WTC11 (cell line): ENCODE results near the gene SORCS2. TPM values are rescaled to one million over a fixed set of nuclear protein-coding genes. Genes with fewer than 3 reads are reported as not detected.
A peak's percentile ranks its signal among the peaks of the same experiment; 100 is the strongest.

Experiments
- ATAC-seq: fragments of 200-7000 bp; cut with Tn5 transposase; 2 replicates; pipeline ENCODE4 v1.10.0; 2021; ENCODE audit warnings: mild to moderate bottlenecking, moderate library complexity
- CTCF ChIA-PET: fragments of 300-600 bp; sonication (Branson Sonifier 250); formaldehyde crosslinking; loops from one replicate; lab custom pipeline; 2021; ENCODE audit warnings: antibody characterized with exemption; lab: Charles Lee
- POLR2A ChIA-PET: fragments of 350-600 bp; sonication (Branson Sonifier 250); formaldehyde crosslinking; loops from one replicate; lab custom pipeline; 2021; ENCODE audit warnings: antibody characterized with exemption; lab: Charles Lee
- DNase-seq: peaks from one replicate; pipeline ENCODE4 v3.0.0; 2021; ENCODE audit warnings: low spot score
- H3K27ac Mint-ChIP-seq: 2 replicates; pipeline ENCODE4 v1.8.0; 2021; ENCODE audit warnings: mixed read lengths
- H3K27me3 Mint-ChIP-seq: 2 replicates; pipeline ENCODE4 v1.8.0; 2021; ENCODE audit warnings: low read depth, mild to moderate bottlenecking, moderate library complexity, mixed read lengths
- H3K36me3 Mint-ChIP-seq: 2 replicates; pipeline ENCODE4 v1.8.0; 2021; ENCODE audit warnings: mixed read lengths
- H3K4me1 Mint-ChIP-seq: 2 replicates; pipeline ENCODE4 v1.8.0; 2022; ENCODE audit warnings: mixed read lengths
- H3K4me3 Mint-ChIP-seq: 2 replicates; pipeline ENCODE4 v1.8.0; 2021; ENCODE audit warnings: mild to moderate bottlenecking, moderate library complexity, mixed read lengths
- H3K9me3 Mint-ChIP-seq: 2 replicates; pipeline ENCODE4 v1.8.0; 2021; ENCODE audit warnings: mixed read lengths
- ARID4B ChIP-seq: sonication (generic); formaldehyde crosslinking; IDR thresholded peaks from 2 replicates; pipeline ENCODE4 v1.8.0; 2023; ENCODE audit warnings: missing genetic modification reagents, mild to moderate bottlenecking, borderline replicate concordance
- CBFB ChIP-seq: sonication (generic); formaldehyde crosslinking; IDR thresholded peaks from 2 replicates; pipeline ENCODE4 v1.8.1; 2022; ENCODE audit warnings: mild to moderate bottlenecking, low read depth, missing genetic modification reagents
- CREB1 ChIP-seq: sonication (generic); formaldehyde crosslinking; IDR thresholded peaks from 2 replicates; pipeline ENCODE4 v1.8.0; 2023; ENCODE audit warnings: mild to moderate bottlenecking, missing genetic modification reagents
- E2F1 ChIP-seq: sonication (generic); formaldehyde crosslinking; IDR thresholded peaks from 2 replicates; pipeline ENCODE4 v1.8.0; 2022; ENCODE audit warnings: mild to moderate bottlenecking, missing genetic modification reagents
- ERG ChIP-seq: fragments of 250-450 bp; sonication (Bioruptor Pico); IDR thresholded peaks from 2 replicates; pipeline ENCODE4 v1.8.0; 2021; ENCODE audit warnings: mild to moderate bottlenecking
- ESRRA ChIP-seq: sonication (generic); formaldehyde crosslinking; IDR thresholded peaks from 2 replicates; pipeline ENCODE4 v1.8.1; 2022; ENCODE audit warnings: mild to moderate bottlenecking, missing genetic modification reagents, borderline replicate concordance
- FOXK1 ChIP-seq: sonication (generic); formaldehyde crosslinking; IDR thresholded peaks from 2 replicates; pipeline ENCODE4 v1.8.0; 2022; ENCODE audit warnings: mild to moderate bottlenecking, moderate library complexity, missing genetic modification reagents
- GTF2I ChIP-seq: fragments of 250-450 bp; sonication (Bioruptor Pico); conservative IDR thresholded peaks from 2 replicates; pipeline ENCODE4 v1.4.0; 2021; ENCODE audit warnings: mild to moderate bottlenecking
- PRDM15 ChIP-seq: sonication (generic); formaldehyde crosslinking; IDR thresholded peaks from 2 replicates; pipeline ENCODE4 v1.8.0; 2022; ENCODE audit warnings: missing genetic modification reagents
- PREB ChIP-seq: sonication (generic); formaldehyde crosslinking; IDR thresholded peaks from 2 replicates; pipeline ENCODE4 v1.8.1; 2022; ENCODE audit warnings: mild to moderate bottlenecking, missing genetic modification reagents, moderate library complexity, borderline replicate concordance
- SOX15 ChIP-seq: fragments of 250-450 bp; sonication (Bioruptor Pico); IDR thresholded peaks from 2 replicates; pipeline ENCODE4 v1.9.0; 2021; ENCODE audit warnings: mild to moderate bottlenecking
- ZNF121 ChIP-seq: sonication (generic); formaldehyde crosslinking; IDR thresholded peaks from 2 replicates; pipeline ENCODE4 v1.8.0; 2023; ENCODE audit warnings: missing genetic modification reagents
- ZNF232 ChIP-seq: sonication (generic); formaldehyde crosslinking; IDR thresholded peaks from 2 replicates; pipeline ENCODE4 v1.8.0; 2022; ENCODE audit warnings: mild to moderate bottlenecking, missing genetic modification reagents
- ZNF263 ChIP-seq: sonication (generic); formaldehyde crosslinking; IDR thresholded peaks from 2 replicates; pipeline ENCODE4 v1.8.1; 2022; ENCODE audit warnings: low read depth, mild to moderate bottlenecking, moderate library complexity, missing genetic modification reagents
- ZNF416 ChIP-seq: fragments of 250-450 bp; sonication (Bioruptor Pico); IDR thresholded peaks from 2 replicates; pipeline ENCODE4 v1.9.0; 2021; ENCODE audit warnings: mild to moderate bottlenecking, inconsistent platforms
- total RNA-seq: library from RNA; stranded (reverse); gene quantifications from 3 replicates; pipeline ENCODE4 v1.2.3, GENCODE V29; 2021

The SORCS2 gene
- total RNA-seq, 1 experiment from 2014 or later, result 6.6 TPM

GRCh38 chr4:7441201-7441600, 248.9 kb downstream of the SORCS2 start:
- peaks cover 7% of the 10 kb centered on the region; the same call in 1 of the 2 replicates for H3K36me3 Mint-ChIP-seq
- H3K27ac Mint-ChIP-seq, result no peak overlapping the region
- ChIA-PET POLR2A (no interaction called here), CTCF (interaction anchor here (1.1 kb wide), 1 partner anchor 20 kb away, joined by 6 read pairs; no protein-coding TSS in a partner anchor)
- no peak for TF ChIP-seq ERG
- TF ChIP-seq ZNF232, result no peak
- TF ChIP-seq ARID4B (CRISPR knock-in tag), result no peak
- no peak for TF ChIP-seq ZNF416 (CRISPR knock-in tag)
- no peak for TF ChIP-seq ZNF121 (CRISPR knock-in tag)
- no peak for TF ChIP-seq GTF2I
- TF ChIP-seq ESRRA (CRISPR knock-in tag), result no peak
- TF ChIP-seq SOX15 (CRISPR knock-in tag), result no peak
- TF ChIP-seq E2F1, result no peak
- TF ChIP-seq PRDM15 (CRISPR knock-in tag), result no peak
- TF ChIP-seq FOXK1, result no peak
- no peak for TF ChIP-seq CBFB (CRISPR knock-in tag)
- H3K27me3 Mint-ChIP-seq, result peaks cover 9% of the 10 kb centered on the region
- H3K4me1 Mint-ChIP-seq, result peaks cover 20% of the 10 kb centered on the region
- peaks cover 15% of the 10 kb centered on the region for H3K9me3 Mint-ChIP-seq
- ATAC-seq (no peak), DNase-seq (no peak)
- no peak overlapping the region for H3K4me3 Mint-ChIP-seq

- Mint-ChIP-seq H3K27me3 (peaks cover 9% of the 10 kb centered on the region), H3K36me3 (peaks cover 7% of the 10 kb centered on the region; the same call in 1 of the 2 replicates), H3K4me3 (no peak overlapping the region), H3K4me1 (peaks cover 20% of the 10 kb centered on the region), H3K27ac (no peak overlapping the region), H3K9me3 (peaks cover 15% of the 10 kb centered on the region)
- DNase-seq (no peak), ATAC-seq (no peak)
- peak; percentile 43; the same call in 1 of the 2 replicates for TF ChIP-seq ZNF263
- no peak for TF ChIP-seq CREB1
- no peak for TF ChIP-seq PREB (CRISPR knock-in tag)
- POLR2A ChIA-PET, result no interaction called here
- CTCF ChIA-PET, result no interaction called here
These were observed 250.3 kb downstream of the SORCS2 start for GRCh38 chr4:7442574-7443162.
